GM18867 (cell line): ENCODE data around the gene KIR3DL3.
"Not testable (repeated sequence)": the region's sequence is repeated elsewhere in the genome, so short reads cannot be mapped to it uniquely, and the experiment has no call there.

Experiments
- ATAC-seq: cut with Tn5 transposase; IDR thresholded peaks from one replicate; pipeline ENCODE4 v1.9.1; 2021; ENCODE audit warnings: mild to moderate bottlenecking, moderate library complexity; ENCODE audit not compliant: unreplicated experiment

The KIR3DL3 gene

GRCh38 chr19:54729416-54730188, 5.4 kb downstream of the KIR3DL3 start:
- ATAC-seq = no peak

- ATAC-seq = no peak
These were observed 6.9 kb downstream of the KIR3DL3 start for GRCh38 chr19:54731191-54731590.

GRCh38 chr19:54738306-54738705, 14.1 kb downstream of the KIR3DL3 start, which contains the start of gene KIR2DL3:
Gene KIR2DL3, plus strand, starts transcription at chr19:54738513. Its CDS starts 33 bp downstream, at chr19:54738546.
- not testable (repeated sequence) for ATAC-seq

GRCh38 chr19:54738715-54739114, 14.5 kb downstream of the KIR3DL3 start:
- ATAC-seq = no peak

- no peak for ATAC-seq
These were observed 15.6 kb downstream of the KIR3DL3 start for GRCh38 chr19:54739587-54740497.

- ATAC-seq = not testable (repeated sequence)
These were observed 17.7 kb downstream of the KIR3DL3 start for GRCh38 chr19:54741950-54742349.

- not testable (repeated sequence) for ATAC-seq
These were observed 19.8 kb downstream of the KIR3DL3 start for GRCh38 chr19:54744080-54744479.

GRCh38 chr19:54747614-54748322, 23.5 kb downstream of the KIR3DL3 start:
- ATAC-seq = not testable (repeated sequence)

- ATAC-seq = not testable (repeated sequence)
These were observed 26.0 kb downstream of the KIR3DL3 start for GRCh38 chr19:54750276-54750675.

- ATAC-seq = not testable (repeated sequence)
These were observed 32.2 kb downstream of the KIR3DL3 start for GRCh38 chr19:54756204-54757110.

GRCh38 chr19:54758577-54758976, 34.3 kb downstream of the KIR3DL3 start:
- not testable (repeated sequence) for ATAC-seq

- ATAC-seq = not testable (repeated sequence)
These were observed 40.0 kb downstream of the KIR3DL3 start for GRCh38 chr19:54764219-54764618.

GRCh38 chr19:54766464-54766863, 42.2 kb downstream of the KIR3DL3 start:
- not testable (repeated sequence) for ATAC-seq

GRCh38 chr19:54769646-54770045, 45.4 kb downstream of the KIR3DL3 start, which contains the start of gene KIR2DL1:
Gene KIR2DL1, plus strand, starts transcription at chr19:54769793. Its CDS starts 58 bp downstream, at chr19:54769851.
- not testable (repeated sequence) for ATAC-seq

- not testable (repeated sequence) for ATAC-seq
These were observed 46.3 kb downstream of the KIR3DL3 start for GRCh38 chr19:54770511-54770910.

- ATAC-seq = not testable (repeated sequence)
These were observed 47.0 kb downstream of the KIR3DL3 start for GRCh38 chr19:54771018-54771960.

GRCh38 chr19:54772666-54773065, 48.4 kb downstream of the KIR3DL3 start:
- ATAC-seq = not testable (repeated sequence)

GRCh38 chr19:54775095-54775815, 51.0 kb downstream of the KIR3DL3 start:
- not testable (repeated sequence) for ATAC-seq
